SK-MEL-5 (cell line): ENCODE results near the gene ATL3. TPM values are rescaled to one million over a fixed set of nuclear protein-coding genes. Genes with fewer than 3 reads are reported as not detected.
A peak's percentile ranks its signal among the peaks of the same experiment; 100 is the strongest.
"Not testable (repeated sequence)": the region's sequence is repeated elsewhere in the genome, so short reads cannot be mapped to it uniquely, and the experiment has no call there.

Experiments used
- DNase-seq: peaks from one replicate; pipeline ENCODE4 v3.0.0-alpha.2; 2016; ENCODE audit warnings: low read depth, low spot score
- in situ Hi-C: cut with HindIII; loops from 2 replicates; pipeline ENCODE4 v1.10.0; 2016; ENCODE audit warnings: low sequenced_read_pairs, high pct_unique_total_duplicates, low pct_unique_long_range_greater_than_20kb
- polyA plus RNA-seq, 2 experiments: library from polyadenylated mRNA; depleted of rRNA; stranded (reverse); fragments of >200 nt; gene quantifications; 2 replicates each; pipeline ENCODE4 v1.2.3, GENCODE V29; 2015
- total RNA-seq: library from RNA; depleted of rRNA; stranded (reverse); fragments of >200 nt; shearing (Covaris generic); gene quantifications from 2 replicates; pipeline ENCODE4 v1.2.3, GENCODE V29; 2014; rRNA removed

ATL3 gene
- 39.5 and 44.0 TPM in 2 replicates for total RNA-seq
- polyA plus RNA-seq (2015; cell fraction: cytosol; rRNA removed): 25.6 and 29.6 TPM in 2 replicates
- 9.9 and 12.4 TPM in 2 replicates for polyA plus RNA-seq (2015; cell fraction: nucleus; rRNA removed)

DNA sequence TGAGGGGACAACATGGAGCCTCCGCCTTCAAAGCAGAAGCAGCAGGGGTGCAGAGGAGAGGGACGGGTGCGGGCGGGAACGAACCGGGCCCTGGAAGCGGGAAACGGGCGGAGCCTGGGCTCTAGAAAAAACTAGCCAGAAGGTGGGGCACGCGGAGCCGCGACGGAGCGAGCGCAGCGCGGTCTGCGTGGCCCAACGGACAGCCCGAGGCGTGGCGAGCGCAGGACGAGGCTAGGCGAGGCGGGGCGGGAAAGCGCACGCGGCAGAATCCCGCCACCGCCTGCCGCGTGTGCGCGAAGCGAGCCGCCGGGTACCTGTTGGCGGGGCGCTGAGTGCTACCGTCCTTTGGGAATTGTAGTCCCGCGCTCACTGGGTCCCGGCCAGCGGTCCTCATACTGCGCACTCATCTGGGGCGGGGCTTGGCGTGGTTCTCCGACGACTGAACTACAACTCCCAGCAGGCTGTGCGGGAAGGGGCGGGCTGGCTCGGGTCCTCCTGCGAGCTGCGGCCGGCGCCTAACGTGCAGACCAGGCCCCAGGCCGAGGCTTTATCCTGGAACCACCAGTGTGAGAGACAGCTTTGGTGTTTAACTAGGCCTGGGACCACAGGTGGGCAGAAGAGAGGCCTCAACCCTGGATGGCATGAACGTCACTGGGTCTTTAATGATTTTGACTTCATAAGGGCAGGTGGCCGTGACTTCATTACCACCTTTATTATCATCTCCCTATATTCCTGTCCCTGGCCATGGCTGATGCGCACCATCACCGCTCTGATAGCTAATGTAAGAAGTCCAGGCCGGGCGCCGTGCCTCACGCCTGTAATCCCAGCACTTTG lies at the start of gene ATL3:
Gene ATL3 (minus strand): TSS at position 55 of the 834 bp plus-strand sequence. CDS start 41 bp downstream, at position 14.
- in situ Hi-C loops: no loop called here
- DNase-seq: peak; percentile 94

- no peak for DNase-seq
- in situ Hi-C loops: no loop called here
Measured at GRCh38 chr11:63720611-63721010, 49.4 kb upstream of the ATL3 start.

DNA sequence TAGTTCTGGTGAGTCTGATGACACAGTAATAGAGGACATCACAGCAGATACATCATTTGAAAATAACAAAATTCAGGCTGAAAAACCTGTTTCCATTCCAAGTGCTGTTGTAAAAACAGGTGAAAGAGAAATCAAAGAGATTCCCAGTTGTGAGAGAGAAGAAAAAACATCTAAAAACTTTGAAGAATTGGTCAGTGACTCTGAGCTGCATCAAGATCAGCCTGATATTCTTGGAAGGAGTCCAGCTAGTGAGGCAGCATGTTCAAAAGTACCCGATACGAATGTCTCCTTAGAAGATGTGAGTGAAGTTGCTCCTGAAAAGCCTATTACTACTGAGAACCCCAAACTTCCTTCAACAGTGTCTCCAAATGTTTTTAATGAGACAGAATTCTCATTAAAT lies 48.8 kb upstream of the ATL3 start:
- in situ Hi-C loops: no loop called here
- DNase-seq: no peak

- DNase-seq: no peak
- in situ Hi-C loops: no loop called here
Measured at GRCh38 chr11:63719001-63719400, 47.8 kb upstream of the ATL3 start.

DNA sequence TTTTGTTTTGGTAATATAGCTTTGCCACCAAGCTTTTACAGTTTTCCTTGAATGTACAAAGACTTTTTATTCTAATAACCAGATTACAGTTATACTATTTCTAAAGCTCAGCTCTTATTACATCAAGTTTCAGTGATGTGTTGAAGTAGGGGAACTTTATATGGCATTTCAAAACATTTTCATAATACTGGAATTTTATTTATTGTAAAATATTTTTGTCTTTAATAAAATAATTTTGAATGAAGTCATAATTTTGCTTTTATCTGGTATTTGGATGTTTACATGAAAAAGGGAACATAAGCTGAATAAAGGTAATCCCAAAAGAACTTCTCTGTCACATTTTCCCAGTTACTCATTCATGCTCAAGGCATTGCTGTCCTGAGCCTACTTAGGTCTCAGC lies 44.9 kb upstream of the ATL3 start:
- in situ Hi-C loops: no loop called here
- no peak for DNase-seq

GRCh38 chr11:63713766-63714165 lies 42.6 kb upstream of the ATL3 start:
- DNase-seq: no peak
- in situ Hi-C loops: no loop called here

GRCh38 chr11:63711838-63712237 lies 40.7 kb upstream of the ATL3 start:
- no peak for DNase-seq
- in situ Hi-C loops: no loop called here

- in situ Hi-C loops: no loop called here
Measured at GRCh38 chr11:63710476-63711217, 39.5 kb upstream of the ATL3 start.

GRCh38 chr11:63709336-63709884 lies 38.2 kb upstream of the ATL3 start:
- DNase-seq: no peak
- in situ Hi-C loops: no loop called here

More at GRCh38 chr11:63710476-63711217, 39.5 kb upstream of the ATL3 start:
- DNase-seq: no peak

- in situ Hi-C loops: no loop called here
- DNase-seq: no peak
Measured at GRCh38 chr11:63708764-63709163, 37.6 kb upstream of the ATL3 start.

DNA sequence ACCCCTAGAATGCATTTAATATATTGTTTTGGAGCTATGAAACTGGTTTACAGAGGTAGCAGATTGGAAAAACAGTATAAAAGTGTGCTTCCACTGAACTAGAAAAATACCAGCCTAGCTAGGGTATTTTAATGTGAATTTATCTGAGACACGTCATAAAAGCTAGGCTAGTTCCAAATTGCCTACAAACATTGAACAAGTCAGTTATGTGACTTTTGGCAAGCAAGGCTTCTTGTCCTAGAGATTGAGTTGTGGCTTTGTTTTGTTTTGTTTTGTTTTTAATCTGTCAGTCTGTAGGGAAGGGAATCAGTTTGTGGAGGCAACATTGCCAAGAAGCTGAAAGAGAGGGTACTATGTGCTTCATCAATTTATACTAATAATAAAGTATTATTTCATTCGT lies 34.4 kb upstream of the ATL3 start:
- in situ Hi-C loops: no loop called here
- DNase-seq: no peak

DNA sequence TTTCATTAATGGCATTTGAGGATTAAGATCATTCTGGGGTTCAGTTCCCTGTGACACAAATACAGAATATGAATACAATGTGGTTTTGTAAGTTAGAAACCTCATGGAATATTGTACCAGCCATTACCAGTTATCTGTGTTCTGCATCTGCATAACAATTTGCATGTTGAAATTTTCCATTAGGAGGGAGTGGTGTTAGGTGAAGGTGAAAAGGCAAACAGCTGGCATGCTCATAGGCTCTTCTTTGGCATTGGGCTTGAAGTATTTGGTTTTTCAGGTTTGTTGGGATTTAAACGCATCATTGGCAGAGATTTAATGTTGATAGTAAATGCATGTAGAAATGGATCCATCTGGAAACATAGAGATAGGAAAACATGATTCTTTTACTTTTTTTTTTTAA lies 28.7 kb upstream of the ATL3 start:
- in situ Hi-C loops: no loop called here
- DNase-seq: no peak

GRCh38 chr11:63698976-63699733 lies 28.0 kb upstream of the ATL3 start:
- in situ Hi-C loops: no loop called here
- no peak for DNase-seq

- in situ Hi-C loops: no loop called here
- DNase-seq: no peak
Measured at GRCh38 chr11:63694596-63694995, 23.4 kb upstream of the ATL3 start.

DNA sequence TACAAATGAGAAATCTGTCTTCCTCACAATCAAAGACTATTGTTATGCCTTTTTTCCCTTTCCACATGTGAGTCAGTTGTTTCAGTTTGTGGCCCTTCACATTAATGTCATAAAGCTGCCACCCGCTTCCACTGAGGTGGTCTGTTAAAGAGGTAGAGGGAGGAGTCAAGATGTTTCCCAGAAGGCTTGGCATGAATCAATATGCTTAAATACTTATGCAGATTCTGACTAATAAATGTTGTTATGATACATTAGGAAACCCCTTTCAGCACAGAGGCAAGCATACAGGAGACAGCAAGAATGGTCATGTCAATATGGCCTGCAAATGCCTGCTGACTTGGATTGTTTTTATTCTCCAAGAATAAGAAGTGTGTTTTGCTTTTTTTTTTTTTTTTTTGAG lies 16.7 kb upstream of the ATL3 start:
- in situ Hi-C loops: no loop called here

GRCh38 chr11:63686926-63687325 lies 15.8 kb upstream of the ATL3 start:
- DNase-seq: no peak
- in situ Hi-C loops: no loop called here

More for the DNA sequence above, 16.7 kb upstream of the ATL3 start:
- no peak for DNase-seq

GRCh38 chr11:63685158-63685721 lies 14.1 kb upstream of the ATL3 start:
- in situ Hi-C loops: not testable (repeated sequence)

More at GRCh38 chr11:63685158-63685721, 14.1 kb upstream of the ATL3 start:
- not testable (repeated sequence) for DNase-seq
